NOMO-1 treated with DMSO at 0.1 percent for 48 hours (cell line): ENCODE measurements around the gene SLC28A1.

Experiments used
- DNase-seq: peaks from one replicate; lab custom pipeline; 2025; ENCODE audit not compliant: unreplicated experiment; lab: John Stamatoyannopoulos, UW

Gene SLC28A1

GRCh38 chr15:84883916-84884781 lies at the start of gene SLC28A1:
TSS of gene SLC28A1 (plus strand) at chr15:84884662. CDS start at chr15:84887761, 3,099 bp downstream.
- no peak for DNase-seq

- DNase-seq: no peak
Observed at GRCh38 chr15:84834969-84835368, 49.5 kb upstream of the SLC28A1 start.

- no peak for DNase-seq
Observed at GRCh38 chr15:84835661-84836337, 48.7 kb upstream of the SLC28A1 start.

GRCh38 chr15:84836844-84837243 lies 47.6 kb upstream of the SLC28A1 start:
- peak; percentile 44 for DNase-seq

GRCh38 chr15:84839714-84840113 lies 44.7 kb upstream of the SLC28A1 start:
- DNase-seq: no peak

- DNase-seq: no peak
Observed at GRCh38 chr15:84840255-84840654, 44.2 kb upstream of the SLC28A1 start.

- DNase-seq: no peak
Observed at GRCh38 chr15:84840741-84841429, 43.6 kb upstream of the SLC28A1 start.

GRCh38 chr15:84842781-84843180 lies 41.7 kb upstream of the SLC28A1 start:
- DNase-seq: no peak

- no peak for DNase-seq
Observed at GRCh38 chr15:84844964-84845363, 39.5 kb upstream of the SLC28A1 start.

- peak; percentile 22 for DNase-seq
Observed at GRCh38 chr15:84845631-84846030, 38.8 kb upstream of the SLC28A1 start.

GRCh38 chr15:84846269-84846668 lies 38.2 kb upstream of the SLC28A1 start:
- no peak for DNase-seq

- no peak for DNase-seq
Observed at GRCh38 chr15:84847382-84847781, 37.1 kb upstream of the SLC28A1 start.

- no peak for DNase-seq
Observed at GRCh38 chr15:84852212-84852611, 32.2 kb upstream of the SLC28A1 start.

- no peak for DNase-seq
Observed at GRCh38 chr15:84855136-84855535, 29.3 kb upstream of the SLC28A1 start.

GRCh38 chr15:84855765-84856164 lies 28.7 kb upstream of the SLC28A1 start:
- no peak for DNase-seq

GRCh38 chr15:84856731-84857417 lies 27.6 kb upstream of the SLC28A1 start:
- no peak for DNase-seq

- DNase-seq: no peak
Observed at GRCh38 chr15:84857418-84858004, 27.0 kb upstream of the SLC28A1 start.

- no peak for DNase-seq
Observed at GRCh38 chr15:84858231-84858630, 26.2 kb upstream of the SLC28A1 start.

- DNase-seq: no peak
Observed at GRCh38 chr15:84859144-84859543, 25.3 kb upstream of the SLC28A1 start.

GRCh38 chr15:84859651-84860050 lies 24.8 kb upstream of the SLC28A1 start:
- no peak for DNase-seq

- no peak for DNase-seq
Observed at GRCh38 chr15:84861781-84862180, 22.7 kb upstream of the SLC28A1 start.
